Erythroblast (primary cell): ENCODE results near the gene ICAM5.

Experiments used
- GATA1 ChIP-seq: IDR thresholded peaks from 2 replicates; pipeline ENCODE4 v1.6.1; 2011; ENCODE audit warnings: low read depth, mild to moderate bottlenecking, control low read depth, low read length, moderate library complexity
- POLR2A ChIP-seq: IDR thresholded peaks from 2 replicates; pipeline ENCODE4 v1.6.1; 2011; ENCODE audit warnings: mild to moderate bottlenecking, low read length

DNA sequence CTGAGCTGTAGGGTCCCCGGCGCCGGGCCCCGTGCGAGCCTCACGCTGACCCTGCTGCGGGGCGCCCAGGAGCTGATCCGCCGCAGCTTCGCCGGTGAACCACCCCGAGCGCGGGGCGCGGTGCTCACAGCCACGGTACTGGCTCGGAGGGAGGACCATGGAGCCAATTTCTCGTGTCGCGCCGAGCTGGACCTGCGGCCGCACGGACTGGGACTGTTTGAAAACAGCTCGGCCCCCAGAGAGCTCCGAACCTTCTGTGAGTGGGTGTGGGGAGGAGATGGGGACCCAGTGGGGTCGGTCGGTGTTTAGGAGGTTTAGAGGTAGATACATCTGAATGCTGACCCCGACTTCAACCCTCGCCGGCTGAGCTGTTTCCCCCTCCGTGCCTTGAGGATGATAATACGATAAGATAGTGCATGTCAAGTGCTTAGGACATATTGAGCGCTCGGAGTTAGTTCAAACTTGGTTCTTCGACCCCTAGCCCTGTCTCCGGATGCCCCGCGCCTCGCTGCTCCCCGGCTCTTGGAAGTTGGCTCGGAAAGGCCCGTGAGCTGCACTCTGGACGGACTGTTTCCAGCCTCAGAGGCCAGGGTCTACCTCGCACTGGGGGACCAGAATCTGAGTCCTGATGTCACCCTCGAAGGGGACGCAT is 1.9 kb downstream of the ICAM5 start:
- TF ChIP-seq POLR2A (no peak), GATA1 (no peak)
